ENCODE measurements around the gene MYL11. TPM values are rescaled to one million over a fixed set of nuclear protein-coding genes. Genes with fewer than 3 reads are reported as not detected.

MYL11 gene
- total RNA-seq, 1 donor from 2014 or later = 10.4 TPM

GRCh38 chr16:30365200-30365599, 9.4 kb upstream of the MYL11 start:
- H3K4me1 Mint-ChIP-seq (ENCODE audit: unreplicated experiment) = peaks cover 29% of the 10 kb centered on the region
- no peaks in the 10 kb centered on the region for H3K9me3 Mint-ChIP-seq
- no peak overlapping the region for H3K27ac Mint-ChIP-seq
- TF ChIP-seq CTCF (conservative IDR thresholded peaks at IDR 0.05) = no peak
- H3K4me3 Mint-ChIP-seq = no peak overlapping the region
- peaks cover 18% of the 10 kb centered on the region for H3K36me3 Mint-ChIP-seq
- DNase-seq (ENCODE audit: extremely low spot score, unreplicated experiment) = no peak
- H3K27me3 Mint-ChIP-seq = no peaks in the 10 kb centered on the region

- Mint-ChIP-seq H3K27me3 (no peaks in the 10 kb centered on the region), H3K9me3 (no peaks in the 10 kb centered on the region), H3K27ac (no peak overlapping the region), H3K4me3 (peak overlapping the region; percentile 94), H3K36me3 (peaks cover 14% of the 10 kb centered on the region), H3K4me1 (ENCODE audit: unreplicated experiment) (peaks cover 35% of the 10 kb centered on the region)
- DNase-seq (ENCODE audit: extremely low spot score, unreplicated experiment) = no peak
- TF ChIP-seq CTCF (conservative IDR thresholded peaks at IDR 0.05) = no peak
These were observed 8.1 kb upstream of the MYL11 start for GRCh38 chr16:30366511-30366910.

GRCh38 chr16:30367349-30368009, 7.1 kb upstream of the MYL11 start:
- H3K36me3 Mint-ChIP-seq = peaks cover 10% of the 10 kb centered on the region
- peak overlapping the region; percentile 94 for H3K4me3 Mint-ChIP-seq
- no peak for DNase-seq (ENCODE audit: extremely low spot score, unreplicated experiment)
- H3K4me1 Mint-ChIP-seq (ENCODE audit: unreplicated experiment) = peaks cover 41% of the 10 kb centered on the region
- no peaks in the 10 kb centered on the region for H3K27me3 Mint-ChIP-seq
- peak overlapping the region; percentile 66 for H3K27ac Mint-ChIP-seq
- TF ChIP-seq CTCF (conservative IDR thresholded peaks at IDR 0.05) = no peak
- no peaks in the 10 kb centered on the region for H3K9me3 Mint-ChIP-seq

GRCh38 chr16:30368122-30368791, 6.3 kb upstream of the MYL11 start:
- Mint-ChIP-seq H3K9me3 (no peaks in the 10 kb centered on the region), H3K4me1 (ENCODE audit: unreplicated experiment) (peaks cover 41% of the 10 kb centered on the region), H3K4me3 (peak overlapping the region; percentile 94), H3K27me3 (no peaks in the 10 kb centered on the region), H3K36me3 (peaks cover 5% of the 10 kb centered on the region), H3K27ac (peak overlapping the region; percentile 66)
- DNase-seq (ENCODE audit: extremely low spot score, unreplicated experiment) = no peak
- TF ChIP-seq CTCF (conservative IDR thresholded peaks at IDR 0.05) = no peak

- TF ChIP-seq CTCF (conservative IDR thresholded peaks at IDR 0.05) = no peak
- peaks cover 41% of the 10 kb centered on the region for H3K4me1 Mint-ChIP-seq (ENCODE audit: unreplicated experiment)
- H3K27ac Mint-ChIP-seq = peak overlapping the region; percentile 66
- H3K36me3 Mint-ChIP-seq = peaks cover 4% of the 10 kb centered on the region
- H3K4me3 Mint-ChIP-seq = peak overlapping the region; percentile 94
- no peaks in the 10 kb centered on the region for H3K9me3 Mint-ChIP-seq
- no peak for DNase-seq (ENCODE audit: extremely low spot score, unreplicated experiment)
- H3K27me3 Mint-ChIP-seq = no peaks in the 10 kb centered on the region
These were observed 5.9 kb upstream of the MYL11 start for GRCh38 chr16:30368792-30369090.

All from type B pancreatic cell (in vitro differentiated cells).